SK-N-MC (cell line): ENCODE measurements around the gene CLEC10A.
"Not testable (repeated sequence)": the region's sequence is repeated elsewhere in the genome, so short reads cannot be mapped to it uniquely, and the experiment has no call there.

Source experiments
- DNase-seq: peaks from one replicate; pipeline ENCODE4 v3.0.0-alpha.2; 2011; ENCODE audit warnings: low read depth, low spot score
- H3K27ac ChIP-seq: fragments of 200-600 bp; sonication (generic); 2 replicates; pipeline ENCODE4 v1.5.1; 2016; ENCODE audit warnings: mixed run types
- H3K36me3 ChIP-seq: fragments of 200-600 bp; sonication (generic); 2 replicates; pipeline ENCODE4 v1.6.1; 2017; ENCODE audit warnings: antibody characterized with exemption, low read length, mixed read lengths; ENCODE audit not compliant: insufficient read depth
- H3K4me3 ChIP-seq: fragments of 200-600 bp; sonication (generic); 2 replicates; pipeline ENCODE4 v1.5.1; 2016
- H3K9ac ChIP-seq: fragments of 200-600 bp; sonication (generic); 2 replicates; pipeline ENCODE4 v1.8.0; 2017; ENCODE audit warnings: mixed run types, mixed read lengths; ENCODE audit not compliant: insufficient read length
- H3K9me3 ChIP-seq: fragments of 200-600 bp; sonication (generic); 2 replicates; pipeline ENCODE4 v1.6.1; 2017; ENCODE audit warnings: low read depth, mild to moderate bottlenecking, antibody characterized with exemption, low read length, moderate library complexity, mixed read lengths
- EZH2 ChIP-seq: fragments of 200-600 bp; sonication (generic); IDR thresholded peaks from one replicate; pipeline ENCODE4 v1.6.1; 2017; ENCODE audit warnings: antibody characterized with exemption
- FOXP2 ChIP-seq: optimal IDR thresholded peaks from 2 replicates; pipeline ENCODE3; 2011; ENCODE audit warnings: mild to moderate bottlenecking, moderate library complexity; ENCODE audit not compliant: insufficient read depth; ENCODE audit errors: extremely low read length, control extremely low read depth
- POLR2AphosphoS5 ChIP-seq: IDR thresholded peaks from 2 replicates; pipeline ENCODE4 v1.6.1; 2012; ENCODE audit warnings: mild to moderate bottlenecking, low read depth, low read length, borderline replicate concordance

CLEC10A gene

GRCh38 chr17:7067198-7067597, 12.9 kb downstream of the CLEC10A start:
- Histone ChIP-seq H3K4me3 (no peak overlapping the region), H3K9ac (no peak overlapping the region), H3K9me3 (no peaks in the 10 kb centered on the region; the same call in 1 of the 2 replicates), H3K27ac (no peak overlapping the region), H3K36me3 (no peaks in the 10 kb centered on the region)
- TF ChIP-seq EZH2 (no peak), POLR2AphosphoS5 (no peak), FOXP2 (no peak)
- no peak for DNase-seq

DNA sequence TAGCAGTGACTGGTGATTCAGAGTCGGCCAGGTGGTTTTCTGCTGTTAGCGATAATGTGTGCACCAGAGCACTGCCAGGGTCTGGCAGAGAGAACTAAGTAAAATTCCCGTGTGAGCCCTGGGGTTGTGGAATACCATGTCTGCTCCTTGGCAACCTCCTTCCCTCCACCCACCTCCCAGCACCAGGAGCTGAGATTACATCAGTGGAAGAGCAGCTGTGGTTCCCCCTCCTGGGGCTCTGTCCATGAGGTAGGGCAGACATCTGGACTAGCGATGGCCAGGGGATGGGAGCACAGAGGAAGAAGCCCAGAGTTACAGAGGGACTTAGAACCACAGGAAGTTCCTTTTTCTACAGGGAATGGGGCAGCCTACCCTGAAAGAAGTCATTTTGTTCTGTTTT, 15.8 kb downstream of the CLEC10A start:
- Histone ChIP-seq H3K27ac (no peak overlapping the region), H3K9ac (no peak overlapping the region), H3K4me3 (no peak overlapping the region), H3K9me3 (no peaks in the 10 kb centered on the region; the same call in 1 of the 2 replicates), H3K36me3 (no peaks in the 10 kb centered on the region)
- no peak for DNase-seq
- TF ChIP-seq EZH2 (no peak), POLR2AphosphoS5 (no peak), FOXP2 (no peak)

- no peak overlapping the region for H3K9ac ChIP-seq
- no peak overlapping the region for H3K27ac ChIP-seq
- TF ChIP-seq POLR2AphosphoS5 (no peak), EZH2 (no peak), FOXP2 (no peak)
- no peak for DNase-seq
- no peaks in the 10 kb centered on the region for H3K36me3 ChIP-seq
- H3K4me3 ChIP-seq: no peak overlapping the region
- H3K9me3 ChIP-seq: no peaks in the 10 kb centered on the region; the same call in 1 of the 2 replicates
Observed at GRCh38 chr17:7063518-7064094, 16.4 kb downstream of the CLEC10A start.

GRCh38 chr17:7060165-7060891, 19.7 kb downstream of the CLEC10A start:
- TF ChIP-seq POLR2AphosphoS5 (no peak), FOXP2 (no peak), EZH2 (no peak)
- H3K36me3 ChIP-seq: no peaks in the 10 kb centered on the region
- no peak overlapping the region for H3K4me3 ChIP-seq
- no peak overlapping the region for H3K9ac ChIP-seq
- no peak overlapping the region for H3K27ac ChIP-seq
- DNase-seq: no peak
- H3K9me3 ChIP-seq: no peaks in the 10 kb centered on the region

DNA sequence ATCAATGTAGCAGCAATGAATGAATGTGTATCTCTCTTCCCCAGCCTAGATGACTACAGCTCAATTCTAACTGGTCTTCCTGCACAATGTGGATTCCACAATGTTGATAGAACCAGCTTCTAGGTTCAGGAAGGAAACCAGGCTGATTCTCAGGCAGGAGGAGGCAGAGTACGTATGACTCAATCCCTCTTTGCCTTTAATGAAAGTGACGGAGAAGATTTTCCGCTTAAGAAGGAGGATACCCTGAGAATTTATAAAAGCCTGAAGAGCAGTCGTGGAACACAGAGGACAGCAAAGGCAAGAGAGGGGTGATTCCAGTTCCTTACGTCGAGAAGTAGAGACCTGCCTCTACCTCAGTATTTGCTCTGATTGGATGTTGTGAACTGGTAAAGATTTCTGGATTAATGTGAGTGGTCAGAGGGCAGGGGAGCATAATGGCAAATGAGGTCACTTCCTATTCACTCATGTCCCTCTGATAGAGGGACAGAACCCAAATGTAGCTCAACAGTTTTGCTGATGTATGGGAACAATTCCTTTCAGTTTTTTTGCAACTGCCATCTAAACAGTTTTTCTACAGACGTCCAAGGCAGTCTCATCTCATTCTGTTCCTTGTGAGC, 21.1 kb downstream of the CLEC10A start:
- no peak overlapping the region for H3K27ac ChIP-seq
- no peak for DNase-seq
- no peaks in the 10 kb centered on the region for H3K9me3 ChIP-seq

DNA sequence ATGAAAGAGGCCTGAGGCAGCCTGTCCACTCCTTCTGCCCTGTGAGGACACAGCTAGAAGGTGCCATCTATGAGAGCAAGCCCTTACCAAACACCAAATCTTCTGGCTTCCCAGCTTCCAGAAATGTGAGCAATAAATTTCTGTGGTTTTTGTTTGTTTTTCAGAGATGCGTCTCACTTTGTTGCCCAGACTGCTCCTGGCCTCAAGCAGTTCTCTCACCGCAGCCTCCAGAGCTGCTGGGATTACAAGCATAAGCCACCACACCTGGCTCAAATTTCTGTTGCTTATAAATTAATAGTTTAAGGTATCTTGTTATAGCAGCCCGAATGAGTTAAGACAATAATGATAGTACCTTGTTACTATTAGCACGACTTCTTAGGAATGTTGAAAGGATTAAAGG, 23.7 kb downstream of the CLEC10A start:
- H3K36me3 ChIP-seq: no peaks in the 10 kb centered on the region
- no peak overlapping the region for H3K27ac ChIP-seq
- no peak for TF ChIP-seq FOXP2
- TF ChIP-seq EZH2: no peak
- no peak for TF ChIP-seq POLR2AphosphoS5
- H3K9me3 ChIP-seq: no peaks in the 10 kb centered on the region
- H3K9ac ChIP-seq: no peak overlapping the region
- no peak for DNase-seq
- no peak overlapping the region for H3K4me3 ChIP-seq

More for the DNA sequence above, 21.1 kb downstream of the CLEC10A start:
- no peak overlapping the region for H3K4me3 ChIP-seq
- no peaks in the 10 kb centered on the region for H3K36me3 ChIP-seq
- TF ChIP-seq FOXP2 (no peak), POLR2AphosphoS5 (no peak), EZH2 (no peak)
- H3K9ac ChIP-seq: no peak overlapping the region

- not testable (repeated sequence) for H3K4me3 ChIP-seq, H3K36me3 ChIP-seq, H3K27ac ChIP-seq, H3K9ac ChIP-seq, DNase-seq, H3K9me3 ChIP-seq
Observed at GRCh38 chr17:7050583-7050982, 29.5 kb downstream of the CLEC10A start.

DNA sequence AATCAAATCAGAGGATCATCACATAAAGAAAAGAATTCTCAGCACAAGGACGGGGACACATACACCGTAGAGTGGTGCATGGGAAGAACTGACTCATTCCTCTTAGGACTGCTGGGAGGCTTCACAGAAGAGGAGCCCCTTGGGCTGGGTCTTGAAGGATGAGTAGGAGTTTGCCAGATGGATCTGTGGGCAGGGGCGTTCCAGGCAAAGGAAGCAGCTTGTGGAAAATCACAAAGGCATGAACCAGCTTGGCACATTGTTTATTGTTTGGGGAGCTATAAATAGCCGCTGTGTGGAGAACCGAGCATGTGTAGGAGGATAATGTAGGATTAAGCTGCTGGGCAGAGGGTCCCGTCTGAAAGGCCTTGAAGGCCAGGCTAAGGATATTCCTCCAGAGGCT, 31.1 kb downstream of the CLEC10A start:
- H3K36me3 ChIP-seq: no peaks in the 10 kb centered on the region
- DNase-seq: no peak
- H3K4me3 ChIP-seq: no peak overlapping the region
- H3K9me3 ChIP-seq: no peaks in the 10 kb centered on the region
- no peak overlapping the region for H3K9ac ChIP-seq
- no peak overlapping the region for H3K27ac ChIP-seq
- TF ChIP-seq POLR2AphosphoS5 (no peak), EZH2 (no peak), FOXP2 (no peak)
